Neural crest cell (in vitro differentiated cells): ENCODE measurements around the gene HACD1. TPM values are rescaled to one million over a fixed set of nuclear protein-coding genes. Genes with fewer than 3 reads are reported as not detected.
A peak's percentile ranks its signal among the peaks of the same experiment; 100 is the strongest.
"Not testable (repeated sequence)": the region's sequence is repeated elsewhere in the genome, so short reads cannot be mapped to it uniquely, and the experiment has no call there.

Experiments
- DNase-seq: peaks from one replicate; pipeline ENCODE4 v3.0.0; 2021; ENCODE audit warnings: low read depth, mixed read lengths, low spot score
- H3K27ac Mint-ChIP-seq: one replicate; pipeline ENCODE4 v1.8.0; 2021; ENCODE audit warnings: mild to moderate bottlenecking, mixed read lengths; ENCODE audit not compliant: unreplicated experiment
- H3K27me3 Mint-ChIP-seq: 2 replicates; pipeline ENCODE4 v1.8.0; 2021; ENCODE audit warnings: low read depth, mild to moderate bottlenecking, mixed read lengths
- H3K36me3 Mint-ChIP-seq: 2 replicates; pipeline ENCODE4 v1.8.0; 2021; ENCODE audit warnings: low read depth, mild to moderate bottlenecking, mixed read lengths
- H3K4me1 Mint-ChIP-seq: 2 replicates; pipeline ENCODE4 v1.8.0; 2021; ENCODE audit warnings: mixed read lengths
- H3K4me3 Mint-ChIP-seq: one replicate; pipeline ENCODE4 v1.8.0; 2021; ENCODE audit warnings: mild to moderate bottlenecking, mixed read lengths
- H3K9me3 Mint-ChIP-seq: 2 replicates; pipeline ENCODE4 v1.8.0; 2021; ENCODE audit warnings: mixed read lengths
- total RNA-seq: library from RNA; stranded (reverse); gene quantifications from 2 replicates; pipeline ENCODE4 v1.2.1, GENCODE V29; 2021
- TF ChIP-seq, protein P1 (sequence below): fragments of 200-600 bp; sonication (generic); conservative IDR thresholded peaks from 2 replicates; pipeline ENCODE4 v1.5.0; 2021; ENCODE audit warnings: antibody characterized with exemption, mild to moderate bottlenecking

The HACD1 gene
- total RNA-seq, 1 donor from 2014 or later, result 13.7 TPM

DNA sequence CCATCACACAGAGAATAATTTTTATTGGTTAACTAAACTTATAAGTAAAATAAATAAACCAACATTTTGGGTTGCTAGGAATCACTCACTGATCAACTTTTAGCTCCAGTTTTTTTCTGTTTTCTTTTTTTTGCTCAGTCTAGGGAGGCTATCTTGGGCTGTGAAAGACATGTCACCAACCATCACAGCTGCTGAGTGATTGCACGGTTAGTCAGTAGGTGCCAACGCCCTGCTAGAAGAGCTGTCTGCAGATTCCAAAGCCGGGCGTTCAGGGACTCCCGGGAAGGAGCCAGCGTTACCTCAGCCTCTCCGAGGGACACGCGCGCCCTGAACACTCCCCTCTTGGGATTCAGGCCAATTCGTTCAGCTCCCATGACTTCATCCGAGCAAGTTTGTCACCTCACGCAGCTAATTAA is 26.2 kb upstream of the HACD1 start:
- Mint-ChIP-seq H3K4me1 (peaks cover 30% of the 10 kb centered on the region), H3K4me3 (peak overlapping the region; percentile 99), H3K36me3 (peaks cover 15% of the 10 kb centered on the region), H3K27ac (peak overlapping the region; percentile 100), H3K9me3 (no peaks in the 10 kb centered on the region), H3K27me3 (no peaks in the 10 kb centered on the region)
- DNase-seq, result no peak
- TF ChIP-seq, protein P1, sequence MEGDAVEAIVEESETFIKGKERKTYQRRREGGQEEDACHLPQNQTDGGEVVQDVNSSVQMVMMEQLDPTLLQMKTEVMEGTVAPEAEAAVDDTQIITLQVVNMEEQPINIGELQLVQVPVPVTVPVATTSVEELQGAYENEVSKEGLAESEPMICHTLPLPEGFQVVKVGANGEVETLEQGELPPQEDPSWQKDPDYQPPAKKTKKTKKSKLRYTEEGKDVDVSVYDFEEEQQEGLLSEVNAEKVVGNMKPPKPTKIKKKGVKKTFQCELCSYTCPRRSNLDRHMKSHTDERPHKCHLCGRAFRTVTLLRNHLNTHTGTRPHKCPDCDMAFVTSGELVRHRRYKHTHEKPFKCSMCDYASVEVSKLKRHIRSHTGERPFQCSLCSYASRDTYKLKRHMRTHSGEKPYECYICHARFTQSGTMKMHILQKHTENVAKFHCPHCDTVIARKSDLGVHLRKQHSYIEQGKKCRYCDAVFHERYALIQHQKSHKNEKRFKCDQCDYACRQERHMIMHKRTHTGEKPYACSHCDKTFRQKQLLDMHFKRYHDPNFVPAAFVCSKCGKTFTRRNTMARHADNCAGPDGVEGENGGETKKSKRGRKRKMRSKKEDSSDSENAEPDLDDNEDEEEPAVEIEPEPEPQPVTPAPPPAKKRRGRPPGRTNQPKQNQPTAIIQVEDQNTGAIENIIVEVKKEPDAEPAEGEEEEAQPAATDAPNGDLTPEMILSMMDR, result no peak

DNA sequence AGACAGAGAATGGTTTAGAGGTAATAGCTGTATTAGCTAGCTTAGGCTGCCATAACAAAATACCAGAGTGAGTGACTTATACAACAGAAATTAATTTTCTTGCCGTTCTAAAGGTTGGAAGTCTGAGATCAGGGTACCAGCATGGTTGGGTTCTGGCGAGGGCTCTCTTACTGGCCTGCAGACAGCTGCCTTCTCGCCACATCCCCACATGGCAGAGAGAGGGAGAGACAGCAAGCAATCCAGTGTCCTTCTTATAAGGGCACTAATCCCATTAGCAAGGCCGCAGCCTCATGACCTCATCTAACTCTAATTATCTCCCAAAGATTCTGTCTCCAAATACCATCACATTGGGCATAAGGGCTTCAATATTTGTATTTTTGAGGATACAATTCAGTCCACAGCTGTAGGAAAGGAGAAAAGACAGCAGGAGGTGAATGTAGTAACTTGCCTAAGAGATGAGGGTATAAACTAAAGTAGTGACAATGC is 23.2 kb upstream of the HACD1 start:
- no peak for DNase-seq
- no peaks in the 10 kb centered on the region for H3K27me3 Mint-ChIP-seq
- no peak overlapping the region for H3K27ac Mint-ChIP-seq
- H3K36me3 Mint-ChIP-seq, result peaks cover 10% of the 10 kb centered on the region
- TF ChIP-seq, protein P1, result no peak
- H3K4me3 Mint-ChIP-seq, result peak overlapping the region; percentile 38
- peaks cover 20% of the 10 kb centered on the region for H3K4me1 Mint-ChIP-seq
- no peaks in the 10 kb centered on the region for H3K9me3 Mint-ChIP-seq

DNA sequence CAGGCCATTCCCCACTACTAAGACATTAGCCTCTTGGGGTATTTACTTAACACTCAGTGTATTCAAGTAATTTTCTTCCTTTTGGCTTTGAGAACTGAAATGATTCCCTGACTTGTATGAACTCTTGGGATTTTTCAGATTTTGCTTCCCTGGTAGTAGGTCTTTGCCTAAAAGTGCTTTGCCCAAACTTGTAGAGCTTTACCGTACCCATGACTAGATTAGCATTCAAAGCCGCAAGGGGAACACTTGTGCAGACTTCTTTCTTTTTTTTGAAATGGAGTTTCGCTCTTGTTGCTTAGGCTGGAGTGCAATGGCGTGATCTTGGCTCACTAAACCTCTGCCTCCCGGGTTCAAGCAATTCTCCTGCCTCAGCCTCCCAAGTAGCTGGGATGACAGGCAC is 20.7 kb upstream of the HACD1 start:
- H3K27me3 Mint-ChIP-seq, result no peaks in the 10 kb centered on the region
- H3K27ac Mint-ChIP-seq, result no peak overlapping the region
- peaks cover 5% of the 10 kb centered on the region for H3K4me1 Mint-ChIP-seq
- TF ChIP-seq, protein P1, result no peak
- H3K4me3 Mint-ChIP-seq, result no peak overlapping the region
- H3K36me3 Mint-ChIP-seq, result peaks cover 10% of the 10 kb centered on the region
- DNase-seq, result no peak
- H3K9me3 Mint-ChIP-seq, result no peaks in the 10 kb centered on the region

DNA sequence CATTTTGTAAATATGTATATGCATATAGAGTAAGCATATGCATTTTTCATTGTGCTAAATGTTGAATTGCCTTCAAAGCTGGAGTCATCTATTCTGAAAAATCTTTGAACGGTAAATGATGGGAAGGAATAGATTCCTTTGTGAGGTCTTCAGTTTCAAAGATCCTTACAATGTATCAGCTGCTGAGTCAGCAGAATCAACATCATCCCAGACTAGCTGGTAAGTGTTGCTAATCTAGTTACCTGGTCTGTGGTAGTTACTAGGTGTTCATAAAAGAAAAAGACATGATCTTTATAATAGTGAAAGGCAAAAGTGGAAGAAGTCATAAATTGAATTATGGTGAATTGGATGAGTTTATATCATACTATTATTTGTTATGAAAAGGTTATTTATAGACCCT is 16.2 kb upstream of the HACD1 start:
- H3K27ac Mint-ChIP-seq, result no peak overlapping the region
- H3K4me1 Mint-ChIP-seq, result no peaks in the 10 kb centered on the region
- no peaks in the 10 kb centered on the region for H3K36me3 Mint-ChIP-seq
- H3K4me3 Mint-ChIP-seq, result no peak overlapping the region
- DNase-seq, result no peak
- no peaks in the 10 kb centered on the region for H3K9me3 Mint-ChIP-seq
- TF ChIP-seq, protein P1, result no peak
- H3K27me3 Mint-ChIP-seq, result no peaks in the 10 kb centered on the region

DNA sequence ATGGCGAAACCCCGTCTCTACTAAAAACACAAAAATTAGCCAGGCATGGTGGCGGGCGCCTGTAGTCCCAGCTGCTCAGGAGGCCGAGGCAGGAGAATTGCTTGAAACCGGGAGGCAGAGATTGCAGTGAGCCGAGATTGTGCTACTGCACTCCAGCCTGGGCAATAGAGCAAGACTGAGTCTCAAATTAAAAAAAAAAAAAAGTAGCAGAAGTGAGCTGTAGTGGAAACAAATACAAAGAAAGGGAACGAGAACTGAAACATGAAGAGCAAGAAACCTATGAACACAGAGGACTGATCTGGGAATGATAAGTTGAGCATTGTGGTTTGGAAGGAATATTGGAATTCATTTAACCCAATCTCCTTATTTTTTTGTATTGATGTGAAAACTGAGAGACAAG is 15.4 kb upstream of the HACD1 start:
- H3K4me1 Mint-ChIP-seq, DNase-seq, H3K4me3 Mint-ChIP-seq, H3K27me3 Mint-ChIP-seq, H3K36me3 Mint-ChIP-seq, H3K27ac Mint-ChIP-seq, H3K9me3 Mint-ChIP-seq: not testable (repeated sequence)

DNA sequence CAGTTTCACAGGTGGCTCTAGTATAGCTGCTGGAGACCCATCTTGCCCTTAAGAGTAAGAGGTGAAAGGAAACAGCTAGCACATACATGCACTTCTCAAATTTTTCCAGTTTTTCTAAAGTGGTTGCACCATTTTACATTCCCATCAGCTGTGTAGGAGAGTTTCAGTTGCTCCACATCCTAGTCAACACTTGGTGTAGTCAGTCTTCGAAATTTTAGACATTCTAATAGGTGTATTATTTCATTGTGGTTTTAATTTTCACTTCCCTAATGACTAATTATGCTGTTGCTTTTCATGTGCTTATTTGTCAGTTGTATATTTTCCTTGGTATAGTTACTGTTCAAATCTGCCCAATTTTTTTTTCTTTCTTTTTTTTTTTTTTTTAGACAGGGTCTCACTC is 9.5 kb upstream of the HACD1 start:
- no peaks in the 10 kb centered on the region for H3K4me1 Mint-ChIP-seq
- H3K27ac Mint-ChIP-seq, result no peak overlapping the region
- H3K9me3 Mint-ChIP-seq, result no peaks in the 10 kb centered on the region
- TF ChIP-seq, protein P1, result no peak
- H3K4me3 Mint-ChIP-seq, result no peak overlapping the region
- peaks cover 24% of the 10 kb centered on the region for H3K27me3 Mint-ChIP-seq
- no peak for DNase-seq
- H3K36me3 Mint-ChIP-seq, result no peaks in the 10 kb centered on the region
